GM21360 (cell line): ENCODE measurements around the gene PSAPL1.

Source experiments
- ATAC-seq: cut with Tn5 transposase; IDR thresholded peaks from one replicate; pipeline ENCODE4 v1.9.1; 2021; ENCODE audit warnings: mild to moderate bottlenecking, moderate library complexity; ENCODE audit not compliant: unreplicated experiment

Gene PSAPL1

GRCh38 chr4:7398104-7398423 lies 36.7 kb downstream of the PSAPL1 start:
- ATAC-seq: no peak

GRCh38 chr4:7397206-7398103 lies 37.3 kb downstream of the PSAPL1 start:
- no peak for ATAC-seq

GRCh38 chr4:7396186-7396910 lies 38.4 kb downstream of the PSAPL1 start:
- no peak for ATAC-seq

- ATAC-seq: no peak
Observed at GRCh38 chr4:7395645-7396044, 39.1 kb downstream of the PSAPL1 start.

- ATAC-seq: no peak
Observed at GRCh38 chr4:7394681-7395451, 39.9 kb downstream of the PSAPL1 start.

GRCh38 chr4:7393601-7394575 lies 40.8 kb downstream of the PSAPL1 start:
- no peak for ATAC-seq

GRCh38 chr4:7392438-7393421 lies 42.0 kb downstream of the PSAPL1 start:
- no peak for ATAC-seq

- no peak for ATAC-seq
Observed at GRCh38 chr4:7391637-7392437, 42.9 kb downstream of the PSAPL1 start.

GRCh38 chr4:7390906-7391636 lies 43.7 kb downstream of the PSAPL1 start:
- ATAC-seq: no peak

GRCh38 chr4:7390336-7390735 lies 44.4 kb downstream of the PSAPL1 start:
- ATAC-seq: no peak

GRCh38 chr4:7389719-7390118 lies 45.0 kb downstream of the PSAPL1 start:
- no peak for ATAC-seq

GRCh38 chr4:7389101-7389701 lies 45.5 kb downstream of the PSAPL1 start:
- ATAC-seq: no peak

- no peak for ATAC-seq
Observed at GRCh38 chr4:7388627-7389026, 46.1 kb downstream of the PSAPL1 start.

GRCh38 chr4:7387925-7388324 lies 46.8 kb downstream of the PSAPL1 start:
- no peak for ATAC-seq

- ATAC-seq: no peak
Observed at GRCh38 chr4:7384929-7385890, 49.5 kb downstream of the PSAPL1 start.
